Calu3 (cell line): ENCODE measurements around the gene CACNG8. TPM values are rescaled to one million over a fixed set of nuclear protein-coding genes. Genes with fewer than 3 reads are reported as not detected.

Experiments
- total RNA-seq: library from RNA; stranded (reverse); gene quantifications from 2 replicates; pipeline ENCODE4 v1.2.3, GENCODE V29; 2022

CACNG8 gene
- total RNA-seq, 1 experiment from 2014 or later: 19.0 TPM

Other genes with a start within 250 kb of the CACNG8 start
- 0.15 TPM in 1 of 2 replicates, not detected in the other for gene NLRP12, start 138.6 kb upstream of the CACNG8 start, total RNA-seq
- 366 and 464 TPM in 2 replicates for gene MYADM, start 95.1 kb upstream of the CACNG8 start, total RNA-seq
- gene PRKCG, start 80.7 kb upstream of the CACNG8 start, total RNA-seq: 45.4 and 59.6 TPM in 2 replicates
- gene CACNG7, start 53.7 kb upstream of the CACNG8 start, total RNA-seq: not detected in 2 replicates
- gene CACNG6, start 28.7 kb downstream of the CACNG8 start, total RNA-seq: 137 and 144 TPM in 2 replicates
- not detected in 2 replicates for gene VSTM1, start 101.0 kb downstream of the CACNG8 start, total RNA-seq
- gene TARM1, start 118.4 kb downstream of the CACNG8 start, total RNA-seq: not detected in 2 replicates
- 0.54 and 0.64 TPM in 2 replicates for gene OSCAR, start 137.9 kb downstream of the CACNG8 start, total RNA-seq
- gene NDUFA3, start 139.9 kb downstream of the CACNG8 start, total RNA-seq: 228 and 255 TPM in 2 replicates
- gene TFPT, start 152.7 kb downstream of the CACNG8 start, total RNA-seq: 30.8 and 34.2 TPM in 2 replicates
- 106 TPM in 2 replicates for gene PRPF31, start 152.8 kb downstream of the CACNG8 start, total RNA-seq
- 79.4 and 87.4 TPM in 2 replicates for gene CNOT3, start 174.8 kb downstream of the CACNG8 start, total RNA-seq
- 9.9 and 10.7 TPM in 2 replicates for gene LENG1, start 196.8 kb downstream of the CACNG8 start, total RNA-seq
- 157 and 166 TPM in 2 replicates for gene TMC4, start 210.2 kb downstream of the CACNG8 start, total RNA-seq
- 287 and 323 TPM in 2 replicates for gene MBOAT7, start 226.6 kb downstream of the CACNG8 start, total RNA-seq
- 52.2 and 53.0 TPM in 2 replicates for gene TSEN34, start 228.4 kb downstream of the CACNG8 start, total RNA-seq
- 825 and 841 TPM in 2 replicates for gene RPS9, start 237.9 kb downstream of the CACNG8 start, total RNA-seq